K562 (cell line): Measurements from ENCODE around the gene TPX2. TPM values are rescaled to one million over a fixed set of nuclear protein-coding genes. Genes with fewer than 3 reads are reported as not detected.

ENCODE experiments used
- CHCHD3 ChIP-seq: fragments of 250-450 bp; sonication (Bioruptor Pico); IDR thresholded peaks from 2 replicates; pipeline ENCODE4 v2.1.2; 2022; ENCODE audit warnings: mild to moderate bottlenecking
- CREM ChIP-seq: IDR thresholded peaks from 2 replicates; pipeline ENCODE4 v1.6.1; 2014; ENCODE audit warnings: antibody characterized with exemption, low read depth
- CUX1 ChIP-seq: fragments of 200-800 bp; sonication (Bioruptor generic); IDR thresholded peaks from 2 replicates; pipeline ENCODE4 v1.6.1; 2016; ENCODE audit warnings: missing genetic modification characterization, missing compliant biosample characterization
- DNMT1 ChIP-seq: fragments of 450-650 bp; IDR thresholded peaks from 2 replicates; pipeline ENCODE4 v1.6.1; 2016; ENCODE audit warnings: antibody characterized with exemption, mild to moderate bottlenecking
- E2F4 ChIP-seq: sonication (generic); formaldehyde crosslinking; IDR thresholded peaks from 2 replicates; pipeline ENCODE4 v1.8.0; 2022; ENCODE audit warnings: mild to moderate bottlenecking, low read depth, missing genetic modification reagents
- MAX ChIP-seq: sonication (generic); formaldehyde crosslinking; IDR thresholded peaks from 2 replicates; pipeline ENCODE4 v1.9.0; 2022; ENCODE audit warnings: mild to moderate bottlenecking, missing genetic modification reagents
- NUFIP1 ChIP-seq: fragments of 450-650 bp; IDR thresholded peaks from 2 replicates; pipeline ENCODE4 v1.6.1; 2018; ENCODE audit not compliant: partially characterized antibody
- RUNX1 ChIP-seq: sonication (generic); IDR thresholded peaks from 2 replicates; pipeline ENCODE4 v1.6.1; 2016; ENCODE audit warnings: antibody characterized with exemption, low read depth
- SMARCB1 ChIP-seq: IDR thresholded peaks from 2 replicates; pipeline ENCODE4 v1.6.1; 2011; ENCODE audit warnings: improper control_type of control experiment, low read depth; ENCODE audit not compliant: insufficient read length
- SREBF1 ChIP-seq: fragments of 150-350 bp; IDR thresholded peaks from 2 replicates; pipeline ENCODE4 v1.6.1; 2014; ENCODE audit warnings: antibody characterized with exemption, low read depth, low read length, borderline replicate concordance
- SREBF2 ChIP-seq: sonication (generic); formaldehyde crosslinking; IDR thresholded peaks from 2 replicates; pipeline ENCODE4 v1.4.0; 2020; ENCODE audit warnings: mild to moderate bottlenecking, missing genetic modification reagents
- STAT6 ChIP-seq: sonication (generic); formaldehyde crosslinking; IDR thresholded peaks from 2 replicates; pipeline ENCODE4 v1.8.1; 2023; ENCODE audit warnings: mild to moderate bottlenecking, missing genetic modification reagents
- TAF1 ChIP-seq: IDR thresholded peaks from 2 replicates; pipeline ENCODE4 v1.6.1; 2011; ENCODE audit warnings: mild to moderate bottlenecking, low read length, moderate library complexity; ENCODE audit not compliant: insufficient read depth, control insufficient read depth, severe bottlenecking; ENCODE audit errors: extremely low read depth
- ZNF134 ChIP-seq: fragments of 250-450 bp; sonication (Bioruptor Pico); conservative IDR thresholded peaks from 2 replicates; pipeline ENCODE4 v1.4.0; 2020
- ZNF23 ChIP-seq: fragments of 250-450 bp; sonication (Bioruptor Pico); IDR thresholded peaks from 2 replicates; pipeline ENCODE4 v1.4.0; 2020; ENCODE audit warnings: mild to moderate bottlenecking
- ZNF324 ChIP-seq: fragments of 250-450 bp; sonication (Bioruptor Pico); IDR thresholded peaks from 2 replicates; pipeline ENCODE4 v1.4.0; 2020; ENCODE audit warnings: mild to moderate bottlenecking
- polyA plus RNA-seq, 8 experiments: library from polyadenylated mRNA; depleted of rRNA in 4 of 8; stranded (reverse) in 5 of 8; unstranded in 3 of 8; fragments of >200 nt; fragmentation: Nextera tagmentation in 2 of 8; fragmentation: Illumina TruSeq in 1 of 8; extraction: Ambion mirVana in 2 of 8; extraction: Trizol in 1 of 8; gene quantifications; 2 replicates each; pipeline versions ENCODE4 v1.2.1 to v1.2.3, GENCODE V29; 2011 to 2014; ENCODE audit warnings: inconsistent platforms in 1 of 8, missing spikeins in 1 of 8
- total RNA-seq, 7 experiments: library from RNA; depleted of rRNA in 6 of 7; stranded (reverse); fragments of >200 nt in 6 of 7; fragmentation: Illumina TruSeq in 2 of 7; extraction: Trizol in 2 of 7; gene quantifications; 2 replicates each; pipeline versions ENCODE4 v1.2.1 to v1.2.3, GENCODE V29; 2011 to 2021; ENCODE audit warnings: low replicate concordance in 1 of 7

TPX2 gene
- total and polyA plus RNA-seq, 9 of the 15 experiments (the other 6 are each of a cell fraction or from before 2014, with no cell fraction given), result 48.0 to 241 (median 133) TPM

GRCh38 chr20:31698803-31699718 lies 40.0 kb upstream of the TPX2 start (continued):
- TF ChIP-seq STAT6 (CRISPR knock-in tag) (no peak), CHCHD3 (CRISPR knock-in tag) (no peak), TAF1 (no peak), MAX (CRISPR knock-in tag) (no peak), NUFIP1 (no peak), RUNX1 (no peak), DNMT1 (no peak), SREBF2 (no peak), ZNF134 (CRISPR knock-in tag) (0 out of 2 replicates have a peak, but pooled peaks have one; percentile 23), ZNF324 (no peak), SMARCB1 (no peak), ZNF23 (CRISPR knock-in tag) (no peak), SREBF1 (no peak), CREM (peak; percentile 45), CUX1 (CRISPR knock-in tag) (no peak), E2F4 (CRISPR knock-in tag) (no peak)
